ENCODE results near the gene PCDHGA1. TPM values are rescaled to one million over a fixed set of nuclear protein-coding genes. Genes with fewer than 3 reads are reported as not detected.
A peak's percentile ranks its signal among the peaks of the same experiment; 100 is the strongest.

The PCDHGA1 gene
- total and polyA plus RNA-seq, 4 donors: 0.05 to 0.08 (median 0.05) TPM; not detected in 1

GRCh38 chr5:141354900-141355469 lies 24.7 kb downstream of the PCDHGA1 start, which contains the start of gene PCDHGA4 (continued):
- no peak for TF ChIP-seq FOXA1 (IDR thresholded peaks at IDR 0.05)

DNA sequence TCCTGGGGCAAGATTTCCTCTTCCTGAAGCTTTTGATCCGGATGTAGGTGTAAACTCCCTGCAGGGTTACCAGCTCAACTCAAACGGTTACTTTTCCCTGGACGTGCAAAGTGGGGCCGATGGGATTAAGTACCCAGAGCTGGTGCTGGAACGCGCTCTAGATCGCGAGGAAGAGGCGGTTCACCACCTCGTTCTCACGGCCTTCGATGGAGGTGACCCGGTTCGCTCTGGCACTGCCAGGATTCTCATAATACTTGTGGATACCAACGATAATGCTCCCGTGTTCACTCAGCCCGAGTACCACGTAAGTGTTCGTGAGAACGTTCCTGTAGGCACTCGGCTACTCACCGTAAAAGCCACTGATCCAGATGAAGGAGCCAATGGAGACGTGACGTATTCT lies 25.3 kb downstream of the PCDHGA1 start:
- TF ChIP-seq NR2F2 (IDR thresholded peaks at IDR 0.05) (no peak), REST (IDR thresholded peaks at IDR 0.05) (no peak), YY1 (IDR thresholded peaks at IDR 0.05) (no peak), CTCF (IDR thresholded peaks at IDR 0.05; ENCODE audit: low read depth, low read length, missing input control) (no peak), ZBTB33 (IDR thresholded peaks at IDR 0.05) (no peak), ATF3 (IDR thresholded peaks at IDR 0.05) (no peak), RXRA (IDR thresholded peaks at IDR 0.05) (no peak), HNF4G (IDR thresholded peaks at IDR 0.05) (no peak), HNF4A (conservative IDR thresholded peaks at IDR 0.05) (no peak), EGR1 (IDR thresholded peaks at IDR 0.05; ENCODE audit: low read depth in 2 of 2) (no peak), GABPA (IDR thresholded peaks at IDR 0.05 in 1 of 2, conservative IDR thresholded peaks at IDR 0.05 in 1 of 2) (no peak), RAD21 (IDR thresholded peaks at IDR 0.05) (no peak), JUND (IDR thresholded peaks at IDR 0.05) (no peak), TAF1 (conservative IDR thresholded peaks at IDR 0.05) (no peak), FOXA1 (IDR thresholded peaks at IDR 0.05) (no peak), FOXA2 (IDR thresholded peaks at IDR 0.05) (no peak), SP1 (IDR thresholded peaks at IDR 0.05) (no peak)
- TF ChIP-seq, protein P1, sequence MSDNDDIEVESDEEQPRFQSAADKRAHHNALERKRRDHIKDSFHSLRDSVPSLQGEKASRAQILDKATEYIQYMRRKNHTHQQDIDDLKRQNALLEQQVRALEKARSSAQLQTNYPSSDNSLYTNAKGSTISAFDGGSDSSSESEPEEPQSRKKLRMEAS (IDR thresholded peaks at IDR 0.05): no peak
- Histone ChIP-seq H3K9me3 (ENCODE audit: control insufficient read depth in 4 of 4, low read length in 3 of 4) (peaks cover 32 to 69% (median 47%) of the 10 kb centered on the region in 4 donors), H3K36me3 (ENCODE audit: control insufficient read depth in 4 of 4, insufficient read depth in 3 of 4, low read depth in 1 of 4, low read length in 3 of 4) (peaks cover 0 to 3% (median 0%) of the 10 kb centered on the region in 4 donors), H3K9ac (ENCODE audit: low read depth in 1 of 2, low read length in 2 of 2) (no peak overlapping the region), H3K4me3 (ENCODE audit: low read depth in 1 of 3, low read length in 3 of 3) (peak overlapping the region in 2 of 3 donors; percentile 29 to 45), H3K27ac (ENCODE audit: low read depth in 1 of 2, low read length in 2 of 2) (no peak overlapping the region), H3K4me1 (ENCODE audit: control insufficient read depth in 4 of 4, insufficient read depth in 4 of 4, low read length in 3 of 4) (no peaks in the 10 kb centered on the region), H3K27me3 (ENCODE audit: control insufficient read depth in 4 of 4, insufficient read depth in 4 of 4, low read length in 3 of 4) (peaks cover 0 to 2% (median 0%) of the 10 kb centered on the region in 4 donors)
- no peak for DNase-seq (ENCODE audit: low spot score)
- WGBS: 38% methylated on average over 24 of the region's 24 CpGs

Data from liver (tissue), 9 donors.